KOPT-K1 (cell line): Measurements from ENCODE around the gene SPSB4.

Experiments used
- H3K27ac ChIP-seq: fragments of 200-600 bp; sonication (generic); 2 replicates; pipeline ENCODE4 v1.5.1; 2016; ENCODE audit warnings: antibody characterized with exemption, mild to moderate bottlenecking, low read depth, low read length; ENCODE audit not compliant: poor library complexity, severe bottlenecking
- H3K36me3 ChIP-seq: fragments of 200-600 bp; sonication (generic); 2 replicates; pipeline ENCODE4 v1.5.1; 2017; ENCODE audit warnings: antibody characterized with exemption, mild to moderate bottlenecking, low read length, moderate library complexity; ENCODE audit not compliant: insufficient read depth
- H3K9me3 ChIP-seq: fragments of 200-600 bp; sonication (generic); 2 replicates; pipeline ENCODE4 v1.5.1; 2017; ENCODE audit warnings: antibody characterized with exemption, low read length, mild to moderate bottlenecking; ENCODE audit not compliant: insufficient read depth, poor library complexity, severe bottlenecking

Gene SPSB4

GRCh38 chr3:141092663-141093062 lies 41.5 kb downstream of the SPSB4 start:
- Histone ChIP-seq H3K27ac (no peak overlapping the region), H3K9me3 (no peaks in the 10 kb centered on the region), H3K36me3 (no peaks in the 10 kb centered on the region)

- no peaks in the 10 kb centered on the region for H3K9me3 ChIP-seq
Observed at GRCh38 chr3:141093397-141093796, 42.2 kb downstream of the SPSB4 start.

DNA sequence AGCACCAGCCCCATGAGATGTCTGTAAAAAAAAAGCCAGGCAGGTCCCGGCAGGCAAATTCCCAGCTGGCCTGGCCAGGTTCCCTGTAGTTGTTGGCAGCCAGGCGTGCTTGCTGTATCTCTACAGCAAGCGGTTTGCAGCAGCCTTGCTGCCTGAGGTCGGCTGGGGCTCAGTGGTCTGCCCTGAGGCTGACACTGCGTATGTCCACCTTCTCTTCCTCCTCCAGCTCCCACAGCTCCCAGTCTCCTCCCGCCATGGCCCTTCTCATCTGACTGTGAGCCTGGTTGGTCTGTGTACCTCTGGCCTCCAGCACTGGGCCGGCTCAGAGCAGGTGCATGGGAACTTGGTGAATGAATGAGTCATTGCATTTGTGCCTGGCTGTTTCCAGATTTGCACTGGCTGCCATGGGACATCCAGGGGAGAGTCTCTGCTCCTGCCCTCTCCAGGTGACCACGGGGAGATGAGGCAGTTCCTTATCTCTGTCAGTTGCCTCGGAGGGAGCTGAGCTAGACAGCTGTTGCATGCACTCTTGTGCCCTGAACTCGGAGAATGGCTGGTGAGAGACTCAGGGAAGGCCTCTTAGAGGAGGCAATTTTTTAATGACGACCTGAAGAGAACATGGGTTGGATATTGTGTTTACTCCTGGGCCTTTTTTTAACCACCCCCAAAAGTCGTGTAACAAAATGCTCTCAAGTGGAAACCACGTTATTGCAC lies 43.0 kb downstream of the SPSB4 start:
- Histone ChIP-seq H3K9me3 (no peaks in the 10 kb centered on the region), H3K27ac (no peak overlapping the region), H3K36me3 (no peaks in the 10 kb centered on the region)

More at GRCh38 chr3:141093397-141093796, 42.2 kb downstream of the SPSB4 start:
- no peak overlapping the region for H3K27ac ChIP-seq
- H3K36me3 ChIP-seq, result no peaks in the 10 kb centered on the region

- no peaks in the 10 kb centered on the region for H3K36me3 ChIP-seq
- no peaks in the 10 kb centered on the region for H3K9me3 ChIP-seq
- no peak overlapping the region for H3K27ac ChIP-seq
Observed at GRCh38 chr3:141094790-141095545, 43.8 kb downstream of the SPSB4 start.

DNA sequence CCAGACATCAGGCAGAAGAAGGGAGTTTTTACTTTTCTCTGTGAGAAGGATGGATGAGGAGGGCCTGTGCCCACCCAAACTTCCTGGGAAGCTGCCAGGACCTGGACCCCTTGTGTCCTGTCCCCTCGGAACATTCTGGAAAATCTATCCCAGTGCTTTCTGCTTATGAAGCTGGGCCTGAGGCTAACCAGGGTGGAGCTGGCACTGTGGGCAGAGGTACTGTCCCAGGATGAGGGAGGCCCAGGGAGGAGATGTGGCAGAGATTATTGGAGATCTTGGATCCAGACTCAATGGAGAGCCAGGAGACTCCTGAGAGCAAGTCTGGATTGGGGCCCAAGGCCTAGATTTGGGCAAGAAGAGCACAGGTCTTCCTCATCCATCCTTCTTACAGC lies 44.4 kb downstream of the SPSB4 start:
- Histone ChIP-seq H3K27ac (no peak overlapping the region), H3K9me3 (no peaks in the 10 kb centered on the region), H3K36me3 (no peaks in the 10 kb centered on the region)

DNA sequence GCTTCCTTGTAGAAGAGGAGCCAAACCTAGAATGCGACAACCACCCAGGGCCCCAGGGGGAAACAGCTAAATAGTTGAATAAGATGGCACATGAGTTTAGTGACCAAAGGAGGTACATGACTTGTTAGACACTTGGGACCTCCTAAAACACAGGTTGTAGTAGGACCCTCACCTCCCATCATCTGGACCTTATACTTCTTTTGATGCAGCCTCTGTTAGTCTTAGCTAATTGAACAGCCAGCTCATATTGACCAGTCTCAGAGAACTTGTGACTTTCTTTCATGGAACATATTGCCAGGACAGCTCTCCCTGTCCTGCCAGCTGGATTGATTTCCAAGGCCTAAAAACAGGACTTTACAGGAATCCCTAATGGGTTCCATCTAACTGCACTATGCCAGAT lies 45.0 kb downstream of the SPSB4 start:
- no peaks in the 10 kb centered on the region for H3K36me3 ChIP-seq
- H3K9me3 ChIP-seq, result no peaks in the 10 kb centered on the region
- no peak overlapping the region for H3K27ac ChIP-seq

DNA sequence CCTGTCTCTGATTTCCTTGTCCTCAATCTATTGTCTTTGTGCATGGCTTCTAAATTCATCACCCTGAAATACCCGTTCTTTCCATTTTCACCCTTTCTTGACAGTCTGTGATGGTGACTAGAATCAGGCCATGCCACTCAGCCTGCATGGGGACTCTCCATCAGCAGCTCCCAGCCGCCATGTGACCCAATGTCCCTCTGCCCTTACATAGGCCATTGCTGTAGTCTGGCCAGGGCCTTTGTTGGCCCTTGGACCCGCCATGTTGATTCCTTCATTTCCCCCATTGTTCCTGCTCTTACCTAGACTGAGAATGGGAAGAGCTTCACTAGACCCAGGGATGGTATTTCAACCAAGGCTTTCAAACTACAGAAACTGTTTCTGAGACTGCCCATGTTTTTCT lies 45.8 kb downstream of the SPSB4 start:
- Histone ChIP-seq H3K36me3 (no peaks in the 10 kb centered on the region), H3K9me3 (no peaks in the 10 kb centered on the region), H3K27ac (no peak overlapping the region)

DNA sequence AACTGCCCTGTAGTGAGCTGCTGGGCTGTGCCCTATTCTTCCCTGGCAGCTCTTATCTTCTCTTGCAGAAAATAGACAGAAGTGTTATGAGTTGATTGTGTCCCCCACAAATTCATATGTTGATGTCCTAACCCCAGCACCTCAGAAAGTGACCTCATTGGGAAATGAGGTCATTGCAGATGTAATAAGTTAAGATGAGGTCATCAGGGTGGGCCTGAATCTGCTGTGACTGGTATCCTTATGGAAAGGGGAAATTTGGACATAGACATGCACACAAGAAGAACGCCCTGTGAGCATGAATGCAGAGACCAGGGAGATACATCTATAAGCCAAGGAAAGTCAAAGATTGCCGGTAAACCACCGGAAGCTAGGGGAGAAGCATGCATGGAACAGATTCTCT lies 49.0 kb downstream of the SPSB4 start:
- Histone ChIP-seq H3K27ac (no peak overlapping the region), H3K9me3 (no peaks in the 10 kb centered on the region), H3K36me3 (no peaks in the 10 kb centered on the region)

GRCh38 chr3:141100531-141101320 lies 49.6 kb downstream of the SPSB4 start:
- Histone ChIP-seq H3K9me3 (no peaks in the 10 kb centered on the region), H3K36me3 (no peaks in the 10 kb centered on the region), H3K27ac (no peak overlapping the region)

DNA sequence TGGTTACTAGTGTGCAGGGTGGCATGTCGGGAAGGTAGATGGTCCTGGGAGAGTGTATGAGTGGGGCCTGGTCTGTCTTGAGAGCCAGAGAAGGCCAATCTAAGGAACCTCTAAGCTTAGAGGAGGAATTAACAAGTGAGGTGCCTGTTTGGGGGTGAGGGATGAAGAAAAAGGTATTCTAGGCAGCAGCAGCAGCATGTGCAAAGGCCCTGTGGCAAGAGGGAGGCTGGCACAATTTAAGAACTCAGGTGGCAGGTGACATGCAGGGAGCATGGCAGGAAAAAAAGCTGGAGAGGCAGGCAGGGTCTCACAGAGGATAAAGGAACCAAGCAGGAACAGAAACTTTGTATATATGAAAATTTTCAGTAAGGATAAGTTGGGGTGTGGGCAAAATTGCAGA lies 51.2 kb downstream of the SPSB4 start:
- no peaks in the 10 kb centered on the region for H3K36me3 ChIP-seq
- H3K9me3 ChIP-seq, result no peaks in the 10 kb centered on the region
- H3K27ac ChIP-seq, result no peak overlapping the region

DNA sequence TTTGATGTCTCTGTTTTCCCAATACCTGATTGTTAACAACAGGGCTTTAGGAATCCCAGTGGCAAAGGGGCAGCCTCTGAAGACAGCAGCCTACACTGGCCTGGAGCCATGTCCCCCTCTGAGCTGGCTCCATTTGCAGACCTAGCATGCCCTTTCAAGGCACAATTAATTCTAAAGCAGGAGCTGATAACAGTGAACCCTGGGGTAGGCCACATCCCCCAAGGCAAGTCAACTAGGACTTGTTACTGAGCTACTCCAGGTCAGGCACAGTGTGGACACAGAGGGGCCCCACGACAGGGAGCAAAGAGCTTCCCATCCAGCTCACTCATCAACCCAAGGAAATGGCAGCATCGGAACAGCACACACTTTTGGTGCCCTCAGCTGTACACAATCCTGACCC lies 51.9 kb downstream of the SPSB4 start:
- H3K9me3 ChIP-seq, result no peaks in the 10 kb centered on the region
- no peak overlapping the region for H3K27ac ChIP-seq
- no peaks in the 10 kb centered on the region for H3K36me3 ChIP-seq

DNA sequence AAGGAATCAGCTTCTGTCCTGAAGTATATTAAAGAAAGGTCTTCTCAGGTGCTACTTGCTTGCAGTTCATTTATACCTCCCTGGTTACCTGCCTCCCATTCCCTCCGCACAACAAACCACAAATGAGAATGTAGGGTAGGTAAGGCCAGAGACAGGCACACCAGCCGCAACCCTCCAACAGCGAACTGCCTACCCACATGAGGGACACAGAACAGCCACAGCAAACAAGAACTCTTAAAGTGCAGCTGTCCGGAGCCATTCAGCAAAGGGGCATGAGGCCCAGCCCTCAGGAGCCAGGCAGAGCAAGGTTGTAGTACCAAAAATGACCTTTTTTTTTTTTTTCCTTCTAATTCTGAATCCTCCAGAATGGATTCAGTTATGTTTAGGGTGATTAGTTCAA lies 52.4 kb downstream of the SPSB4 start:
- no peak overlapping the region for H3K27ac ChIP-seq
- no peaks in the 10 kb centered on the region for H3K36me3 ChIP-seq
- no peaks in the 10 kb centered on the region for H3K9me3 ChIP-seq

DNA sequence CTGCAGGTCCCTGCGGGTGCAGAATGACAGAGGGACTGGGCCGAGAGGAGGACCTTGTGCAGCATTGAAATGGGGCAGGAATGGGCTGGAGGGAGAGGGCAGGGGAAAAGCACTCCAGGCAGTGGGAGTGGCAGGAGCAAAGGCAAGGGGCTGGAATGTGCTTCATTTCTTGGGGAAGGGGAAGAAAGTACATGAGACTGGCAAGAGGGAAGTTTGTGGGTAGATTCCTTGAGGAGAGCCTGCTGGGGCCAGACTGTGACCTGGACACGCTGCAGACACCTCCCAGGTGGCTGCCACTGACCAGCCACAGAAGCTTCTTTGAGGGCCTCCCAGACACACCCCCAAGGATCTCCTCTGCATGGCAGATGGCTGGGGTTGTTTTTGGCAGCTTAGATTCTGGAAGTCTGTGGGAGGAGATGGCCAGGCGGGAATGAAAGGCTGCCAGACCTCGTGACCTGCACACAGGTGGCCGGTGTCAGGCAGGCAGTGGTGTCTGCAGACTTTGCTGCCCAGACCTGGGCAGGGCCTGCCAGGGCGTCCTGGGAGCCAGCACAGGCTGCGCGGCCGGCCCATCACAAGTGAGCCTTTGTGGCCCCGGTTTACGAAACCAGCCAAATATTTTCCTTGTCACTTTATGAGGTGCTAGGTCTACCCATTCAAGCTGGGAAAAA lies 53.1 kb downstream of the SPSB4 start:
- H3K36me3 ChIP-seq, result no peaks in the 10 kb centered on the region
- no peak overlapping the region for H3K27ac ChIP-seq
- H3K9me3 ChIP-seq, result no peaks in the 10 kb centered on the region

DNA sequence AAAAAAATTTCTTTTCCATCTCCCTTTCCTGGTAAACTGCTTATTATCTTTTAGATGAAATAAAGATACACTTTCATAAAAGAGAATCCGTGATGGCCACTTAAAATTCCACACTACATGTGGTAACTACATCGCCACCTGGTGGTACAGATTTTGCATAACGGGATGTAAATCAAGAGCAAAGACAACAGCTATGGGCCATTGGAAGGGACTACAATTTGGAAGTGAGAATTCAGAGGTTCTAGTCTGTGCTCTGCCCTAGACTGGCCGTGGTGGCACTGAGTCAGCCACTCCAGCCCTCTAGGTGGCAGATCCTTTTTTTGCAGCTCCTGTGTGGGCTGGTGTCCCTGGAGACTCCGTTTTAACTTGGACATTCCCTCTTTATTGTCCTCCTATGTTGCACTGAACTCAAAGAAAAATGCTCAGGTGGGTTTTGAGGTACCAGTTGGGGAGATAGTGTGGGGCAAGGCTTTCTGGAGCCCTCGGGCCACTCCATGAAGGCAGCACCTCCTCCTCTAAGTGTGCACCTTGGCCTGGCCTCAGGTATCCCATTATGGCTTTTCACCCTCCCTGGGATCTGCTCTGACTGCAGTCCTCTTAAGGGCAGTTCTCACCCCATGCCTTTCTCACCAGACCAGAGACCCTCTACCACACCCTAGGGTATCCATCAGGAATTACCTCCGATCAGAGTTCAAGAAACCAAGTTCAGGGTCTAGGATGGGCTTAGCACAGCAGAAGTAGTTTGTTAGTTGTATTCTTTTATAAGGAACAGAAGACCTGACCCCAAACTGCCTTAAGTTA lies 54.9 kb downstream of the SPSB4 start:
- peaks cover 11% of the 10 kb centered on the region for H3K9me3 ChIP-seq
- no peak overlapping the region for H3K27ac ChIP-seq
- H3K36me3 ChIP-seq, result no peaks in the 10 kb centered on the region
